Fibroblast of lung (primary cell): ENCODE results near the gene MMS22L. TPM values are rescaled to one million over a fixed set of nuclear protein-coding genes. Genes with fewer than 3 reads are reported as not detected.
A peak's percentile ranks its signal among the peaks of the same experiment; 100 is the strongest.

ENCODE experiments used
- DNase-seq, 2 donors: peaks; one replicate each; pipeline versions ENCODE4 v3.0.0 to v3.0.0-alpha.2; 2010; ENCODE audit warnings: low read depth in 2 of 2
- H2AFZ ChIP-seq: 2 replicates; pipeline ENCODE4 v1.5.1; 2012; ENCODE audit warnings: low read length, control low read depth, inconsistent platforms
- H3K27ac ChIP-seq: 2 replicates; pipeline ENCODE4 v1.5.1; 2011; ENCODE audit warnings: low read length, control low read depth; ENCODE audit not compliant: insufficient read depth
- H3K27me3 ChIP-seq: 2 replicates; pipeline ENCODE4 v1.5.1; 2011; ENCODE audit warnings: mild to moderate bottlenecking, low read length; ENCODE audit not compliant: control insufficient read depth, insufficient read depth
- H3K36me3 ChIP-seq: 2 replicates; pipeline ENCODE4 v1.5.1; 2011; ENCODE audit warnings: low read length; ENCODE audit not compliant: control insufficient read depth, insufficient read depth
- H3K4me1 ChIP-seq: 2 replicates; pipeline ENCODE4 v1.5.1; 2011; ENCODE audit warnings: low read length; ENCODE audit not compliant: control insufficient read depth, insufficient read depth; ENCODE audit errors: extremely low read depth
- H3K4me2 ChIP-seq: 2 replicates; pipeline ENCODE4 v1.5.1; 2011; ENCODE audit warnings: low read length, control low read depth; ENCODE audit not compliant: insufficient read depth; ENCODE audit errors: extremely low read depth
- H3K4me3 ChIP-seq, 4 experiments: fragments of 200-600 bp in 1 of 4; sonication (generic) in 1 of 4; replicated peaks in 1 of 4; 2 replicates each; pipeline ENCODE4 v1.5.1; 2011 to 2016; ENCODE audit warnings: low read length in 4 of 4, low read depth in 3 of 4, mild to moderate bottlenecking in 3 of 4, control low read depth in 2 of 4, inconsistent platforms in 1 of 4, mixed read lengths in 1 of 4; ENCODE audit not compliant: insufficient read depth in 1 of 4; ENCODE audit errors: control extremely low read depth in 1 of 4
- H3K79me2 ChIP-seq: 2 replicates; pipeline ENCODE4 v1.5.1; 2012; ENCODE audit warnings: mild to moderate bottlenecking, low read length, inconsistent platforms; ENCODE audit not compliant: control insufficient read depth, insufficient read depth
- H3K9ac ChIP-seq: 2 replicates; pipeline ENCODE4 v1.5.1; 2011; ENCODE audit warnings: mild to moderate bottlenecking, low read length, control low read depth; ENCODE audit not compliant: insufficient read depth
- H3K9me3 ChIP-seq: 2 replicates; pipeline ENCODE4 v1.5.1; 2012; ENCODE audit warnings: low read depth, low read length; ENCODE audit not compliant: control insufficient read depth, insufficient read depth
- H4K20me1 ChIP-seq: 2 replicates; pipeline ENCODE4 v1.5.1; 2011; ENCODE audit warnings: low read length; ENCODE audit not compliant: control insufficient read depth, insufficient read depth; ENCODE audit errors: extremely low read depth
- CTCF ChIP-seq, 2 donors: IDR thresholded peaks in 1 of 2; conservative IDR thresholded peaks in 1 of 2; 1 replicate in 1 of 2; 2 replicates in 1 of 2; pipeline ENCODE4 v1.5.1; 2011 to 2012; ENCODE audit warnings: low read length in 2 of 2, control low read depth in 1 of 2, inconsistent platforms in 1 of 2, low read depth in 1 of 2, mild to moderate bottlenecking in 1 of 2
- EZH2 ChIP-seq: IDR thresholded peaks from 2 replicates; pipeline ENCODE4 v1.5.1; 2012; ENCODE audit warnings: low read length, control low read depth, mild to moderate bottlenecking; ENCODE audit errors: missing control alignments
- polyA plus RNA-seq, 2 donors: library from polyadenylated mRNA; depleted of rRNA in 1 of 2; stranded (reverse) in 1 of 2; unstranded in 1 of 2; fragments of >200 nt; gene quantifications; 2 replicates each; pipeline ENCODE4 v1.2.1, GENCODE V29; 2011 to 2012; ENCODE audit warnings: missing spikeins in 1 of 2
- total RNA-seq: library from RNA; depleted of rRNA; stranded (reverse); fragments of >200 nt; gene quantifications from 2 replicates; pipeline ENCODE4 v1.2.1, GENCODE V29; 2014

Gene MMS22L
- total and polyA plus RNA-seq, 2 donors (not counting 1 experiment from before 2014, with no cell fraction given), result 9.5 to 11.1 TPM

GRCh38 chr6:97097068-97098047, 185.7 kb downstream of the MMS22L start:
- H3K27ac ChIP-seq, result no peak overlapping the region
- TF ChIP-seq EZH2, result no peak
- TF ChIP-seq CTCF (conservative IDR thresholded peaks at IDR 0.05 in 1 of 2, IDR thresholded peaks at IDR 0.05 in 1 of 2; ENCODE audit: low read depth in 1 of 2, low read length in 2 of 2), result no peak
- H3K27me3 ChIP-seq, result no peaks in the 10 kb centered on the region
- H3K4me3 ChIP-seq, result peak overlapping the region in 2 of 4 experiments; percentile 21 to 33
- no peaks in the 10 kb centered on the region for H3K79me2 ChIP-seq
- no peaks in the 10 kb centered on the region for H4K20me1 ChIP-seq
- DNase-seq, result peak in 1 of 2 donors; percentile 2
- peak overlapping the region; percentile 68 for H3K4me2 ChIP-seq
- H3K36me3 ChIP-seq, result no peaks in the 10 kb centered on the region
- no peaks in the 10 kb centered on the region for H3K9me3 ChIP-seq
- H2AFZ ChIP-seq, result peak overlapping the region; percentile 72
- H3K9ac ChIP-seq, result no peak overlapping the region
- H3K4me1 ChIP-seq, result no peaks in the 10 kb centered on the region

- DNase-seq, result no peak
- no peaks in the 10 kb centered on the region for H3K27me3 ChIP-seq
- H3K9ac ChIP-seq, result no peak overlapping the region
- no peaks in the 10 kb centered on the region for H3K79me2 ChIP-seq
- H3K36me3 ChIP-seq, result no peaks in the 10 kb centered on the region
- H2AFZ ChIP-seq, result no peak overlapping the region
- no peaks in the 10 kb centered on the region for H4K20me1 ChIP-seq
- no peak overlapping the region for H3K27ac ChIP-seq
- H3K4me1 ChIP-seq, result no peaks in the 10 kb centered on the region
- no peak overlapping the region for H3K4me2 ChIP-seq
- no peak for TF ChIP-seq EZH2
- TF ChIP-seq CTCF (conservative IDR thresholded peaks at IDR 0.05 in 1 of 2, IDR thresholded peaks at IDR 0.05 in 1 of 2; ENCODE audit: low read depth in 1 of 2, low read length in 2 of 2), result no peak
- H3K9me3 ChIP-seq, result no peaks in the 10 kb centered on the region
- no peak overlapping the region for H3K4me3 ChIP-seq
These were observed 187.6 kb downstream of the MMS22L start for GRCh38 chr6:97095311-97095850.

GRCh38 chr6:97094376-97094775, 188.6 kb downstream of the MMS22L start:
- Histone ChIP-seq H3K36me3 (no peaks in the 10 kb centered on the region), H3K79me2 (no peaks in the 10 kb centered on the region)
- TF ChIP-seq EZH2 (no peak), CTCF (conservative IDR thresholded peaks at IDR 0.05 in 1 of 2, IDR thresholded peaks at IDR 0.05 in 1 of 2; ENCODE audit: low read depth in 1 of 2, low read length in 2 of 2) (no peak)

More at GRCh38 chr6:97094376-97094775, 188.6 kb downstream of the MMS22L start:
- H3K4me2 ChIP-seq, result no peak overlapping the region
- DNase-seq, result no peak
- no peaks in the 10 kb centered on the region for H4K20me1 ChIP-seq
- H3K27me3 ChIP-seq, result no peaks in the 10 kb centered on the region
- no peaks in the 10 kb centered on the region for H3K9me3 ChIP-seq
- H3K27ac ChIP-seq, result no peak overlapping the region
- H3K4me3 ChIP-seq, result no peak overlapping the region
- no peak overlapping the region for H3K9ac ChIP-seq
- no peaks in the 10 kb centered on the region for H3K4me1 ChIP-seq
- no peak overlapping the region for H2AFZ ChIP-seq
